Erythroblast (primary cell): ENCODE data around the gene GSTM5.
"Not testable (repeated sequence)": the region's sequence is repeated elsewhere in the genome, so short reads cannot be mapped to it uniquely, and the experiment has no call there.

Experiments
- GATA1 ChIP-seq: IDR thresholded peaks from 2 replicates; pipeline ENCODE4 v1.6.1; 2011; ENCODE audit warnings: low read depth, mild to moderate bottlenecking, control low read depth, low read length, moderate library complexity
- POLR2A ChIP-seq: IDR thresholded peaks from 2 replicates; pipeline ENCODE4 v1.6.1; 2011; ENCODE audit warnings: mild to moderate bottlenecking, low read length

DNA sequence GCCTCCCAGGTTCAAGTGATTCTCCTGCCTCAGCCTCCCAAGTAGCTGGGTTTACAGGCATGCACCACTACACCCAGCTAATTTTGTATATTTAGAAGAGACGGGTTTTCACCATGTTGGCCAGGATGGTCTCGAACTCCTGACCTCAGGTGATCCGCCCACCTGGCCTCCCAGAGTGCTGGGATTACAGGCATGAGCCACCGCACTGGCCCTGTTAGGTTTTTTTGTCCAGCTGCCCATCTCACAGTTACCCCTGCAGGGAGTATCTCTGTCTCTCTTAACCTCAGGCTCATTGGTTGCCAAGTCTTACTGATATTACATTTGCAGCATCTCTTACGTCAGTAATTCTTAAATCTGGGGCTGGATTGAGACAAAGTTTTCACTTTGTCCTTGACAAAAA is 44.3 kb downstream of the GSTM5 start:
- TF ChIP-seq POLR2A, GATA1: not testable (repeated sequence)
